Astrocyte (in vitro differentiated cells and primary cell): ENCODE measurements around the gene ANO5. TPM values are rescaled to one million over a fixed set of nuclear protein-coding genes. Genes with fewer than 3 reads are reported as not detected.
"Not testable (repeated sequence)": the region's sequence is repeated elsewhere in the genome, so short reads cannot be mapped to it uniquely, and the experiment has no call there.

Source experiments
- DNase-seq: peaks from one replicate; pipeline ENCODE4 v3.0.0-alpha.2; 2010; ENCODE audit warnings: low read depth
- FAIRE-seq: peaks from 2 replicates; lab custom pipeline; 2011; peaks lifted over from hg19 to GRCh38; lab: Jason Lieb, UNC
- H2AFZ ChIP-seq: 2 replicates; pipeline ENCODE4 v1.6.0; 2012; ENCODE audit warnings: low read depth, low read length, inconsistent platforms
- H3K27ac ChIP-seq: 2 replicates; pipeline ENCODE4 v1.5.1; 2011; ENCODE audit warnings: low read depth, low read length, inconsistent platforms
- H3K27me3 ChIP-seq: 2 replicates; pipeline ENCODE4 v1.6.0; 2011; ENCODE audit warnings: low read length, inconsistent platforms; ENCODE audit not compliant: insufficient read depth
- H3K36me3 ChIP-seq: 2 replicates; pipeline ENCODE4 v1.5.1; 2011; ENCODE audit warnings: low read length, inconsistent platforms; ENCODE audit not compliant: insufficient read depth
- H3K4me1 ChIP-seq: 2 replicates; pipeline ENCODE4 v1.5.1; 2011; ENCODE audit warnings: low read length, inconsistent platforms; ENCODE audit not compliant: insufficient read depth
- H3K4me2 ChIP-seq: 2 replicates; pipeline ENCODE4 v1.6.0; 2012; ENCODE audit warnings: low read length, inconsistent platforms
- H3K4me3 ChIP-seq: 2 replicates; pipeline ENCODE4 v1.5.1; 2011; ENCODE audit warnings: low read depth, mild to moderate bottlenecking, low read length, inconsistent platforms; ENCODE audit not compliant: insufficient read depth
- H3K79me2 ChIP-seq: 2 replicates; pipeline ENCODE4 v1.6.0; 2012; ENCODE audit warnings: mild to moderate bottlenecking, low read length, inconsistent platforms; ENCODE audit not compliant: insufficient read depth
- H3K9ac ChIP-seq: 2 replicates; pipeline ENCODE4 v1.6.0; 2012; ENCODE audit warnings: mild to moderate bottlenecking, low read length, inconsistent platforms
- H3K9me3 ChIP-seq: 2 replicates; pipeline ENCODE4 v1.5.1; 2012; ENCODE audit warnings: low read depth, mild to moderate bottlenecking, low read length, inconsistent platforms; ENCODE audit not compliant: insufficient read depth
- H4K20me1 ChIP-seq: 2 replicates; pipeline ENCODE4 v1.6.0; 2012; ENCODE audit warnings: low read length, inconsistent platforms; ENCODE audit not compliant: insufficient read depth
- H3K27ac Mint-ChIP-seq: one replicate; pipeline ENCODE4 v1.8.0; 2021; ENCODE audit warnings: mild to moderate bottlenecking, mixed read lengths; ENCODE audit not compliant: unreplicated experiment
- H3K27me3 Mint-ChIP-seq: one replicate; pipeline ENCODE4 v1.8.0; 2021; ENCODE audit warnings: low read depth, mixed read lengths; ENCODE audit not compliant: unreplicated experiment
- H3K36me3 Mint-ChIP-seq: one replicate; pipeline ENCODE4 v1.8.0; 2021; ENCODE audit warnings: low read depth, mixed read lengths; ENCODE audit not compliant: unreplicated experiment
- H3K4me1 Mint-ChIP-seq: one replicate; pipeline ENCODE4 v1.8.0; 2021; ENCODE audit warnings: low read depth, mixed read lengths; ENCODE audit not compliant: unreplicated experiment
- H3K4me3 Mint-ChIP-seq: one replicate; pipeline ENCODE4 v1.8.0; 2021; ENCODE audit warnings: mild to moderate bottlenecking, moderate library complexity, mixed read lengths; ENCODE audit not compliant: unreplicated experiment
- H3K9me3 Mint-ChIP-seq: one replicate; pipeline ENCODE4 v1.8.0; 2021; ENCODE audit warnings: mild to moderate bottlenecking, mixed read lengths; ENCODE audit not compliant: unreplicated experiment
- CTCF ChIP-seq: IDR thresholded peaks from 2 replicates; pipeline ENCODE4 v1.5.1; 2011; ENCODE audit warnings: low read depth, mild to moderate bottlenecking, inconsistent platforms, low read length, moderate library complexity; ENCODE audit not compliant: insufficient read depth
- EZH2 ChIP-seq: IDR thresholded peaks from 2 replicates; pipeline ENCODE4 v1.6.1; 2012; ENCODE audit warnings: mild to moderate bottlenecking, low read length, inconsistent platforms; ENCODE audit not compliant: insufficient read depth
- total RNA-seq: library from RNA; stranded (reverse); gene quantifications from 2 replicates; pipeline ENCODE4 v1.2.1, GENCODE V29; 2021

Gene ANO5
- total RNA-seq, 1 donor from 2014 or later: 2.5 TPM

GRCh38 chr11:22263613-22264012 is 70.7 kb downstream of the ANO5 start:
- Histone ChIP-seq H3K36me3 (no peaks in the 10 kb centered on the region), H3K4me2 (no peak overlapping the region), H3K9me3 (no peaks in the 10 kb centered on the region), H3K4me1 (no peaks in the 10 kb centered on the region), H3K79me2 (no peaks in the 10 kb centered on the region), H3K27ac (no peak overlapping the region), H3K9ac (no peak overlapping the region), H3K4me3 (no peak overlapping the region), H2AFZ (no peak overlapping the region), H3K27me3 (no peaks in the 10 kb centered on the region), H4K20me1 (no peaks in the 10 kb centered on the region)
- no peaks in the 10 kb centered on the region for H3K9me3 Mint-ChIP-seq
- TF ChIP-seq CTCF: no peak
- TF ChIP-seq EZH2: no peak
- H3K4me1 Mint-ChIP-seq: no peaks in the 10 kb centered on the region
- H3K27me3 Mint-ChIP-seq: no peaks in the 10 kb centered on the region
- DNase-seq (no peak), FAIRE-seq (no peak)
- H3K36me3 Mint-ChIP-seq: no peaks in the 10 kb centered on the region
- no peak overlapping the region for H3K27ac Mint-ChIP-seq
- no peak overlapping the region for H3K4me3 Mint-ChIP-seq

- H3K4me1 Mint-ChIP-seq, H3K36me3 Mint-ChIP-seq, H4K20me1 ChIP-seq, H3K4me3 Mint-ChIP-seq, H3K27me3 Mint-ChIP-seq, H3K9me3 ChIP-seq, H3K27ac Mint-ChIP-seq, H3K4me3 ChIP-seq, H2AFZ ChIP-seq, DNase-seq, H3K9me3 Mint-ChIP-seq, H3K27me3 ChIP-seq, H3K36me3 ChIP-seq, H3K4me2 ChIP-seq, H3K27ac ChIP-seq, FAIRE-seq, H3K9ac ChIP-seq, H3K4me1 ChIP-seq, H3K79me2 ChIP-seq: not testable (repeated sequence)
Observed at GRCh38 chr11:22268983-22269624, 76.2 kb downstream of the ANO5 start.

DNA sequence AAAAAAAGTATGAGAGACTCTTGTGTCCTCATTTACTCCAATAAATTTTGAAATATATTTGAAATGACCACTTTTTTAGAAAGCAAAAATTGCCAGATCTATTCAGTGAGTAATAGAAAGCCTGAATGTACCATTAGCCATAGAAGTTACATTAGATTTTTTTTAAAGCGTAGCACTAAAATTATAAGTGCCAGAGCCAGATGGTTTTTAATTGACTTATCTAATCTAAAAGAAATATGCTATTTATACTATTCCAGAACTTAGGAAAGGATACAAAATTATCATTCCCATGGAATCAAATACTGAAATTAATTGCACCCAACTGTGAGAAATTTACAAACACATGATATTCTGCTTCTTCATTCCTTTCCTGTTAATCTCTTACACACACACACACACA is 80.9 kb downstream of the ANO5 start:
- no peak overlapping the region for H3K27ac ChIP-seq
- no peaks in the 10 kb centered on the region for H3K36me3 ChIP-seq
- no peak overlapping the region for H3K4me3 ChIP-seq
- H3K79me2 ChIP-seq: no peaks in the 10 kb centered on the region
- H3K27me3 ChIP-seq: no peaks in the 10 kb centered on the region
- no peak overlapping the region for H3K4me3 Mint-ChIP-seq
- H3K9me3 Mint-ChIP-seq: no peaks in the 10 kb centered on the region
- no peaks in the 10 kb centered on the region for H3K4me1 ChIP-seq
- no peak for TF ChIP-seq EZH2
- TF ChIP-seq CTCF: no peak
- H3K9me3 ChIP-seq: no peaks in the 10 kb centered on the region
- H3K9ac ChIP-seq: no peak overlapping the region
- FAIRE-seq (no peak), DNase-seq (no peak)
- no peaks in the 10 kb centered on the region for H3K36me3 Mint-ChIP-seq
- H3K27ac Mint-ChIP-seq: no peak overlapping the region
- no peak overlapping the region for H2AFZ ChIP-seq
- no peak overlapping the region for H3K4me2 ChIP-seq
- no peaks in the 10 kb centered on the region for H3K27me3 Mint-ChIP-seq
- H3K4me1 Mint-ChIP-seq: no peaks in the 10 kb centered on the region
- no peaks in the 10 kb centered on the region for H4K20me1 ChIP-seq
